GM23338 (cell line): ENCODE measurements around the gene IGFBPL1. TPM values are rescaled to one million over a fixed set of nuclear protein-coding genes. Genes with fewer than 3 reads are reported as not detected.

Experiments used
- ATAC-seq: fragments of 200-7000 bp; cut with Tn5 transposase; 3 replicates; pipeline ENCODE4 v1.9.1; 2020
- DNase-seq: peaks from one replicate; pipeline ENCODE4 v3.0.0-alpha.2; 2015; ENCODE audit warnings: low spot score
- H2AFZ ChIP-seq: fragments of 200-600 bp; sonication (generic); 2 replicates; pipeline ENCODE4 v1.8.0; 2016; ENCODE audit warnings: antibody characterized with exemption, mild to moderate bottlenecking, moderate library complexity
- H3F3A ChIP-seq: fragments of 200-600 bp; sonication (generic); replicated peaks from 2 replicates; pipeline ENCODE4 v1.8.0; 2017; ENCODE audit warnings: antibody characterized with exemption, mixed run types, low read depth
- H3K27ac ChIP-seq: fragments of 200-600 bp; sonication (generic); 2 replicates; pipeline ENCODE4 v1.6.1; 2016; ENCODE audit warnings: low read depth
- H3K27me3 ChIP-seq: fragments of 200-600 bp; sonication (generic); 2 replicates; pipeline ENCODE4 v1.8.0; 2016; ENCODE audit warnings: mild to moderate bottlenecking, mixed run types, moderate library complexity; ENCODE audit not compliant: insufficient read depth
- H3K36me3 ChIP-seq: fragments of 200-600 bp; sonication (generic); 2 replicates; pipeline ENCODE4 v1.8.0; 2016; ENCODE audit warnings: mild to moderate bottlenecking; ENCODE audit not compliant: insufficient read depth
- H3K4me1 ChIP-seq: fragments of 200-600 bp; sonication (generic); 2 replicates; pipeline ENCODE4 v1.8.0; 2016; ENCODE audit warnings: mild to moderate bottlenecking, moderate library complexity; ENCODE audit not compliant: insufficient read depth
- H3K4me2 ChIP-seq: fragments of 200-600 bp; sonication (generic); 2 replicates; pipeline ENCODE4 v1.7.1; 2017; ENCODE audit warnings: mixed run types
- H3K4me3 ChIP-seq: fragments of 200-600 bp; sonication (generic); 2 replicates; pipeline ENCODE4 v1.6.1; 2016; ENCODE audit warnings: mixed run types
- H3K79me2 ChIP-seq: fragments of 200-600 bp; sonication (generic); replicated peaks from 2 replicates; pipeline ENCODE4 v1.8.0; 2017; ENCODE audit warnings: mild to moderate bottlenecking; ENCODE audit not compliant: insufficient read depth
- H3K9me2 ChIP-seq: fragments of 200-600 bp; sonication (generic); 2 replicates; pipeline ENCODE4 v1.8.0; 2017; ENCODE audit not compliant: insufficient read depth
- H4K20me1 ChIP-seq: fragments of 200-600 bp; sonication (generic); replicated peaks from 2 replicates; pipeline ENCODE4 v1.8.0; 2017; ENCODE audit warnings: mild to moderate bottlenecking; ENCODE audit not compliant: insufficient read depth
- H3K27ac Mint-ChIP-seq: 2 replicates; pipeline ENCODE4 v1.8.0; 2020; ENCODE audit warnings: inconsistent platforms, mild to moderate bottlenecking, moderate library complexity, mixed read lengths
- H3K27me3 Mint-ChIP-seq: 3 replicates; pipeline ENCODE4 v1.8.0; 2022; ENCODE audit warnings: low read depth, mild to moderate bottlenecking, moderate library complexity, mixed read lengths, inconsistent platforms; ENCODE audit not compliant: insufficient read depth, poor library complexity
- H3K36me3 Mint-ChIP-seq: 3 replicates; pipeline ENCODE4 v1.8.0; 2021; ENCODE audit warnings: low read depth, mild to moderate bottlenecking, inconsistent platforms, moderate library complexity, mixed read lengths
- H3K4me1 Mint-ChIP-seq: 3 replicates; pipeline ENCODE4 v1.8.0; 2020; ENCODE audit warnings: mild to moderate bottlenecking, inconsistent platforms, mixed read lengths
- H3K4me3 Mint-ChIP-seq: 3 replicates; pipeline ENCODE4 v1.8.0; 2021; ENCODE audit warnings: moderate library complexity, mild to moderate bottlenecking, inconsistent platforms, mixed read lengths
- H3K9me3 Mint-ChIP-seq: 3 replicates; pipeline ENCODE4 v1.8.0; 2020; ENCODE audit warnings: moderate library complexity, mild to moderate bottlenecking, inconsistent platforms, mixed read lengths
- EZH2phosphoT487 ChIP-seq: fragments of 200-600 bp; sonication (generic); IDR thresholded peaks from one replicate; pipeline ENCODE4 v1.8.1; 2018; ENCODE audit warnings: antibody characterized with exemption; ENCODE audit not compliant: unreplicated experiment
- JUNB ChIP-seq: IDR thresholded peaks from one replicate; pipeline ENCODE4 v1.6.1; 2016; ENCODE audit warnings: antibody characterized with exemption; ENCODE audit not compliant: unreplicated experiment
- NANOG ChIP-seq: IDR thresholded peaks from 2 replicates; pipeline ENCODE4 v1.6.1; 2016; ENCODE audit warnings: antibody characterized with exemption, borderline replicate concordance
- POLR2AphosphoS5 ChIP-seq: IDR thresholded peaks from 2 replicates; pipeline ENCODE4 v1.6.1; 2016; ENCODE audit warnings: antibody characterized with exemption, low read depth
- ZNF114 ChIP-seq: fragments of 250-450 bp; sonication (Bioruptor Pico); IDR thresholded peaks from 2 replicates; pipeline ENCODE4 v1.5.0; 2020; ENCODE audit warnings: mild to moderate bottlenecking, moderate library complexity
- polyA plus RNA-seq: library from polyadenylated mRNA; unstranded; fragments of >200 nt; fragmentation: Nextera tagmentation; extraction: Ambion mirVana; gene quantifications from 2 replicates; pipeline ENCODE4 v1.2.1, GENCODE V29; 2016
- total RNA-seq: library from RNA; depleted of rRNA; stranded (reverse); fragments of >200 nt; shearing (Covaris generic); gene quantifications from 2 replicates; pipeline ENCODE4 v1.2.3, GENCODE V29; 2014
- TF ChIP-seq, protein P1 (sequence below): fragments of 250-450 bp; sonication (Bioruptor Pico); IDR thresholded peaks from 2 replicates; pipeline ENCODE4 v1.5.0; 2020; ENCODE audit warnings: mild to moderate bottlenecking, moderate library complexity
- TF ChIP-seq, protein P2 (sequence below): IDR thresholded peaks from 2 replicates; pipeline ENCODE4 v1.6.1; 2016; ENCODE audit warnings: antibody characterized with exemption

IGFBPL1 gene
- total and polyA plus RNA-seq, 2 experiments from 2014 or later: 9.4 to 75.6 TPM

- TF ChIP-seq, protein P1, sequence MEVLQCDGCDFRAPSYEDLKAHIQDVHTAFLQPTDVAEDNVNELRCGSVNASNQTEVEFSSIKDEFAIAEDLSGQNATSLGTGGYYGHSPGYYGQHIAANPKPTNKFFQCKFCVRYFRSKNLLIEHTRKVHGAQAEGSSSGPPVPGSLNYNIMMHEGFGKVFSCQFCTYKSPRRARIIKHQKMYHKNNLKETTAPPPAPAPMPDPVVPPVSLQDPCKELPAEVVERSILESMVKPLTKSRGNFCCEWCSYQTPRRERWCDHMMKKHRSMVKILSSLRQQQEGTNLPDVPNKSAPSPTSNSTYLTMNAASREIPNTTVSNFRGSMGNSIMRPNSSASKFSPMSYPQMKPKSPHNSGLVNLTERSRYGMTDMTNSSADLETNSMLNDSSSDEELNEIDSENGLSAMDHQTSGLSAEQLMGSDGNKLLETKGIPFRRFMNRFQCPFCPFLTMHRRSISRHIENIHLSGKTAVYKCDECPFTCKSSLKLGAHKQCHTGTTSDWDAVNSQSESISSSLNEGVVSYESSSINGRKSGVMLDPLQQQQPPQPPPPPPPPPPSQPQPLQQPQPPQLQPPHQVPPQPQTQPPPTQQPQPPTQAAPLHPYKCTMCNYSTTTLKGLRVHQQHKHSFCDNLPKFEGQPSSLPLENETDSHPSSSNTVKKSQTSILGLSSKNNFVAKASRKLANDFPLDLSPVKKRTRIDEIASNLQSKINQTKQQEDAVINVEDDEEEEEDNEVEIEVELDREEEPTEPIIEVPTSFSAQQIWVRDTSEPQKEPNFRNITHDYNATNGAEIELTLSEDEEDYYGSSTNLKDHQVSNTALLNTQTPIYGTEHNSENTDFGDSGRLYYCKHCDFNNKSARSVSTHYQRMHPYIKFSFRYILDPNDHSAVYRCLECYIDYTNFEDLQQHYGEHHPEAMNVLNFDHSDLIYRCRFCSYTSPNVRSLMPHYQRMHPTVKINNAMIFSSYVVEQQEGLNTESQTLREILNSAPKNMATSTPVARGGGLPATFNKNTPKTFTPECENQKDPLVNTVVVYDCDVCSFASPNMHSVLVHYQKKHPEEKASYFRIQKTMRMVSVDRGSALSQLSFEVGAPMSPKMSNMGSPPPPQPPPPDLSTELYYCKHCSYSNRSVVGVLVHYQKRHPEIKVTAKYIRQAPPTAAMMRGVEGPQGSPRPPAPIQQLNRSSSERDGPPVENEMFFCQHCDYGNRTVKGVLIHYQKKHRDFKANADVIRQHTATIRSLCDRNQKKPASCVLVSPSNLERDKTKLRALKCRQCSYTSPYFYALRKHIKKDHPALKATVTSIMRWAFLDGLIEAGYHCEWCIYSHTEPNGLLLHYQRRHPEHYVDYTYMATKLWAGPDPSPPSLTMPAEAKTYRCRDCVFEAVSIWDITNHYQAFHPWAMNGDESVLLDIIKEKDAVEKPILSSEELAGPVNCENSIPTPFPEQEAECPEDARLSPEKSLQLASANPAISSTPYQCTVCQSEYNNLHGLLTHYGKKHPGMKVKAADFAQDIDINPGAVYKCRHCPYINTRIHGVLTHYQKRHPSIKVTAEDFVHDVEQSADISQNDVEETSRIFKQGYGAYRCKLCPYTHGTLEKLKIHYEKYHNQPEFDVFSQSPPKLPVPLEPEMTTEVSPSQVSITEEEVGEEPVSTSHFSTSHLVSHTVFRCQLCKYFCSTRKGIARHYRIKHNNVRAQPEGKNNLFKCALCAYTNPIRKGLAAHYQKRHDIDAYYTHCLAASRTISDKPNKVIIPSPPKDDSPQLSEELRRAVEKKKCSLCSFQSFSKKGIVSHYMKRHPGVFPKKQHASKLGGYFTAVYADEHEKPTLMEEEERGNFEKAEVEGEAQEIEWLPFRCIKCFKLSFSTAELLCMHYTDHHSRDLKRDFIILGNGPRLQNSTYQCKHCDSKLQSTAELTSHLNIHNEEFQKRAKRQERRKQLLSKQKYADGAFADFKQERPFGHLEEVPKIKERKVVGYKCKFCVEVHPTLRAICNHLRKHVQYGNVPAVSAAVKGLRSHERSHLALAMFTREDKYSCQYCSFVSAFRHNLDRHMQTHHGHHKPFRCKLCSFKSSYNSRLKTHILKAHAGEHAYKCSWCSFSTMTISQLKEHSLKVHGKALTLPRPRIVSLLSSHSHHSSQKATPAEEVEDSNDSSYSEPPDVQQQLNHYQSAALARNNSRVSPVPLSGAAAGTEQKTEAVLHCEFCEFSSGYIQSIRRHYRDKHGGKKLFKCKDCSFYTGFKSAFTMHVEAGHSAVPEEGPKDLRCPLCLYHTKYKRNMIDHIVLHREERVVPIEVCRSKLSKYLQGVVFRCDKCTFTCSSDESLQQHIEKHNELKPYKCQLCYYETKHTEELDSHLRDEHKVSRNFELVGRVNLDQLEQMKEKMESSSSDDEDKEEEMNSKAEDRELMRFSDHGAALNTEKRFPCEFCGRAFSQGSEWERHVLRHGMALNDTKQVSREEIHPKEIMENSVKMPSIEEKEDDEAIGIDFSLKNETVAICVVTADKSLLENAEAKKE (CRISPR knock-in tag): no peak
- TF ChIP-seq, protein P2, sequence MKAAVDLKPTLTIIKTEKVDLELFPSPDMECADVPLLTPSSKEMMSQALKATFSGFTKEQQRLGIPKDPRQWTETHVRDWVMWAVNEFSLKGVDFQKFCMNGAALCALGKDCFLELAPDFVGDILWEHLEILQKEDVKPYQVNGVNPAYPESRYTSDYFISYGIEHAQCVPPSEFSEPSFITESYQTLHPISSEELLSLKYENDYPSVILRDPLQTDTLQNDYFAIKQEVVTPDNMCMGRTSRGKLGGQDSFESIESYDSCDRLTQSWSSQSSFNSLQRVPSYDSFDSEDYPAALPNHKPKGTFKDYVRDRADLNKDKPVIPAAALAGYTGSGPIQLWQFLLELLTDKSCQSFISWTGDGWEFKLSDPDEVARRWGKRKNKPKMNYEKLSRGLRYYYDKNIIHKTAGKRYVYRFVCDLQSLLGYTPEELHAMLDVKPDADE: no peak
Measured at GRCh38 chr9:38387751-38388150, 36.5 kb downstream of the IGFBPL1 start (continued).

- H3F3A ChIP-seq: no peaks in the 10 kb centered on the region
- no peaks in the 10 kb centered on the region for H3K79me2 ChIP-seq
- Mint-ChIP-seq H3K4me1 (peaks cover 4% of the 10 kb centered on the region), H3K4me3 (no peak overlapping the region), H3K36me3 (peaks cover 15% of the 10 kb centered on the region), H3K9me3 (peaks cover 24% of the 10 kb centered on the region), H3K27ac (no peak overlapping the region), H3K27me3 (peaks cover 31% of the 10 kb centered on the region)
- H3K4me3 ChIP-seq: no peak overlapping the region
- no peaks in the 10 kb centered on the region for H3K36me3 ChIP-seq
- ATAC-seq (no peak), DNase-seq (no peak)
- H3K4me1 ChIP-seq: peaks cover 5% of the 10 kb centered on the region
- no peak overlapping the region for H3K27ac ChIP-seq
- H3K4me2 ChIP-seq: no peak overlapping the region
- H4K20me1 ChIP-seq: no peaks in the 10 kb centered on the region
- H3K9me2 ChIP-seq: no peaks in the 10 kb centered on the region
- H2AFZ ChIP-seq: no peak overlapping the region
- no peaks in the 10 kb centered on the region for H3K27me3 ChIP-seq
- no peak for TF ChIP-seq JUNB
- TF ChIP-seq, protein P1 (CRISPR knock-in tag): no peak
- no peak for TF ChIP-seq NANOG
- TF ChIP-seq POLR2AphosphoS5: no peak
- TF ChIP-seq ZNF114 (CRISPR knock-in tag): no peak
- TF ChIP-seq EZH2phosphoT487: no peak
- TF ChIP-seq, protein P2: no peak
Measured at GRCh38 chr9:38387066-38387465, 37.2 kb downstream of the IGFBPL1 start.
